ENCODE measurements around the gene MRPL20.
A peak's percentile ranks its signal among the peaks of the same experiment; 100 is the strongest.

The MRPL20 gene

GRCh38 chr1:1437904-1438376 is 30.8 kb upstream of the MRPL20 start:
- H3K79me2 ChIP-seq = no peaks in the 10 kb centered on the region
- no peaks in the 10 kb centered on the region for H3K9me3 ChIP-seq (ENCODE audit: control insufficient read depth, low read length)
- H3K4me2 ChIP-seq (ENCODE audit: low read length) = no peak overlapping the region
- no peaks in the 10 kb centered on the region for H3K27me3 ChIP-seq (ENCODE audit: control insufficient read depth, insufficient read depth, low read length)
- no peaks in the 10 kb centered on the region for H3K36me3 ChIP-seq (ENCODE audit: control insufficient read depth, insufficient read depth, low read length)
- H3K4me1 ChIP-seq = no peaks in the 10 kb centered on the region
- H3K27ac ChIP-seq = no peak overlapping the region
- no peak overlapping the region for H2AFZ ChIP-seq
- no peak overlapping the region for H3K9ac ChIP-seq
- no peak for TF ChIP-seq CTCF (IDR thresholded peaks at IDR 0.05)
- no peak overlapping the region for H3K4me3 ChIP-seq (ENCODE audit: low read depth, low read length)

DNA sequence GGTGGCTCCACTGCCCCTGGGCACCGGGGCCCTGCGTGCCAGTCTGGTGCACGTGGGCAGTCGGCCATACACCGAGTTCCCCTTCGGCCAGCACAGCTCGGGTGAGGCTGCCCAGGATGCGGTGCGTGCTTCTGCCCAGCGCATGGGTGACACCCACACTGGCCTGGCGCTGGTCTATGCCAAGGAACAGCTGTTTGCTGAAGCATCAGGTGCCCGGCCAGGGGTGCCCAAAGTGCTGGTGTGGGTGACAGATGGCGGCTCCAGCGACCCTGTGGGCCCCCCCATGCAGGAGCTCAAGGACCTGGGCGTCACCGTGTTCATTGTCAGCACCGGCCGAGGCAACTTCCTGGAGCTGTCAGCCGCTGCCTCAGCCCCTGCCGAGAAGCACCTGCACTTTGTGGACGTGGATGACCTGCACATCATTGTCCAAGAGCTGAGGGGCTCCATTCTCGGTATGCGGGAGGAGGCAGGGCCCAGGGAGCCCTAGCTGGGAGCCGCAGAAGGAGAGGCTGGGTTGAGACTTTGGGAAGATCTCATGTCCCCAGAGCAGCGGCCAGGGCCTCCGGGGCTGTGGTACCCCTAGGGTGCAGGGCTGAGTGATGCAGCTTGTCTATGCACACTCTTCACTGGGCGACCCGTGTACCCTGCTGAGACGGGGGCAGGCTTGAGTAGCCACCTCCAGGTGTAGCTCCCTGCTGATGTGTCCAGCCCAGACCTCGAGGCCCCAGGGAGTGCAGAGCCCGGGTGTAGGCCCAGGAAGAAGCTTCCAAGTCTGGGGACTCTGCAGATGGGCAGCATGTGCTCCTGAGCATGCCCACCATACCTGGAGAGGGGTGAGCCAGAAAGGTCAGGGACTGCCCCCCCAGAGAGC is 30.2 kb upstream of the MRPL20 start:
- TF ChIP-seq CTCF (IDR thresholded peaks at IDR 0.05) = no peak
- Histone ChIP-seq H3K9ac (no peak overlapping the region), H3K4me1 (no peaks in the 10 kb centered on the region)

GRCh38 chr1:1436630-1437032 is 29.5 kb upstream of the MRPL20 start:
- no peaks in the 10 kb centered on the region for H3K79me2 ChIP-seq
- peak overlapping the region; percentile 12 for H3K4me3 ChIP-seq (ENCODE audit: low read depth, low read length)
- no peaks in the 10 kb centered on the region for H3K9me3 ChIP-seq (ENCODE audit: control insufficient read depth, low read length)
- no peaks in the 10 kb centered on the region for H3K27me3 ChIP-seq (ENCODE audit: control insufficient read depth, insufficient read depth, low read length)
- no peak overlapping the region for H3K9ac ChIP-seq
- H2AFZ ChIP-seq = no peak overlapping the region
- H3K36me3 ChIP-seq (ENCODE audit: control insufficient read depth, insufficient read depth, low read length) = no peaks in the 10 kb centered on the region
- TF ChIP-seq CTCF (IDR thresholded peaks at IDR 0.05) = no peak
- H3K4me2 ChIP-seq (ENCODE audit: low read length) = no peak overlapping the region
- no peak overlapping the region for H3K27ac ChIP-seq
- no peaks in the 10 kb centered on the region for H3K4me1 ChIP-seq

More for the DNA sequence above, 30.2 kb upstream of the MRPL20 start:
- Histone ChIP-seq H3K27me3 (ENCODE audit: control insufficient read depth, insufficient read depth, low read length) (no peaks in the 10 kb centered on the region), H2AFZ (no peak overlapping the region), H3K79me2 (no peaks in the 10 kb centered on the region), H3K4me3 (ENCODE audit: low read depth, low read length) (no peak overlapping the region), H3K4me2 (ENCODE audit: low read length) (no peak overlapping the region), H3K36me3 (ENCODE audit: control insufficient read depth, insufficient read depth, low read length) (no peaks in the 10 kb centered on the region), H3K9me3 (ENCODE audit: control insufficient read depth, low read length) (no peaks in the 10 kb centered on the region), H3K27ac (no peak overlapping the region)

- no peaks in the 10 kb centered on the region for H3K79me2 ChIP-seq
- H3K36me3 ChIP-seq (ENCODE audit: control insufficient read depth, insufficient read depth, low read length) = no peaks in the 10 kb centered on the region
- no peaks in the 10 kb centered on the region for H3K9me3 ChIP-seq (ENCODE audit: control insufficient read depth, low read length)
- no peak overlapping the region for H2AFZ ChIP-seq
- H3K9ac ChIP-seq = no peak overlapping the region
- no peaks in the 10 kb centered on the region for H3K27me3 ChIP-seq (ENCODE audit: control insufficient read depth, insufficient read depth, low read length)
- peak overlapping the region; percentile 12 for H3K4me3 ChIP-seq (ENCODE audit: low read depth, low read length)
- H3K4me2 ChIP-seq (ENCODE audit: low read length) = no peak overlapping the region
- no peak overlapping the region for H3K27ac ChIP-seq
- TF ChIP-seq CTCF (IDR thresholded peaks at IDR 0.05) = no peak
- no peaks in the 10 kb centered on the region for H3K4me1 ChIP-seq
Measured at GRCh38 chr1:1435911-1436629, 29.0 kb upstream of the MRPL20 start.
